GM15510 (cell line): ENCODE data around the gene GPA33.

Experiments
- POLR2A ChIP-seq: IDR thresholded peaks from 3 replicates; pipeline ENCODE4 v1.6.1; 2011; ENCODE audit warnings: borderline replicate concordance; ENCODE audit not compliant: insufficient read length; ENCODE audit errors: extremely low read depth

Gene GPA33

GRCh38 chr1:167083871-167084270 lies 6.3 kb downstream of the GPA33 start:
- no peak for TF ChIP-seq POLR2A

GRCh38 chr1:167083066-167083665 lies 7.0 kb downstream of the GPA33 start:
- TF ChIP-seq POLR2A = no peak

GRCh38 chr1:167082511-167083027 lies 7.6 kb downstream of the GPA33 start:
- no peak for TF ChIP-seq POLR2A

- no peak for TF ChIP-seq POLR2A
Measured at GRCh38 chr1:167081594-167082156, 8.5 kb downstream of the GPA33 start.

- no peak for TF ChIP-seq POLR2A
Measured at GRCh38 chr1:167077868-167078210, 12.3 kb downstream of the GPA33 start.

- no peak for TF ChIP-seq POLR2A
Measured at GRCh38 chr1:167077128-167077867, 12.9 kb downstream of the GPA33 start.

- TF ChIP-seq POLR2A = no peak
Measured at GRCh38 chr1:167076136-167076710, 14.0 kb downstream of the GPA33 start.

GRCh38 chr1:167071286-167071685 lies 18.9 kb downstream of the GPA33 start:
- no peak for TF ChIP-seq POLR2A

GRCh38 chr1:167068761-167069160 lies 21.4 kb downstream of the GPA33 start:
- TF ChIP-seq POLR2A = no peak

GRCh38 chr1:167067904-167068303 lies 22.3 kb downstream of the GPA33 start:
- no peak for TF ChIP-seq POLR2A

- TF ChIP-seq POLR2A = no peak
Measured at GRCh38 chr1:167066333-167067122, 23.6 kb downstream of the GPA33 start.

GRCh38 chr1:167065471-167065870 lies 24.7 kb downstream of the GPA33 start:
- no peak for TF ChIP-seq POLR2A

GRCh38 chr1:167064621-167065020 lies 25.6 kb downstream of the GPA33 start:
- TF ChIP-seq POLR2A = no peak

- TF ChIP-seq POLR2A = no peak
Measured at GRCh38 chr1:167061073-167061464, 29.1 kb downstream of the GPA33 start.
